ENCODE data around the gene NMT1.

Gene NMT1

GRCh38 chr17:45060797-45061605, at the start of gene NMT1:
NMT1 (plus strand) TSS chr17:45061317; CDS start chr17:45061330, 13 bp downstream.
- 0 out of 2 replicates have a peak, but pooled peaks cover 8% of the 10 kb centered on the region for H3K4me1 ChIP-seq (ENCODE audit: control insufficient read depth, insufficient read depth, low read length)

GRCh38 chr17:45011767-45012166, 49.4 kb upstream of the NMT1 start:
- H3K9ac ChIP-seq (ENCODE audit: low read depth, low read length) = no peak overlapping the region

More at GRCh38 chr17:45060797-45061605, at the start of gene NMT1:
- peak within 1 kb of the TSS; percentile 96 for H3K27ac ChIP-seq (ENCODE audit: low read depth, low read length)
- peaks cover 11% of the 10 kb centered on the region for H3K36me3 ChIP-seq (ENCODE audit: control insufficient read depth, insufficient read depth, low read length)
- H3K9ac ChIP-seq (ENCODE audit: low read depth, low read length) = peak within 1 kb of the TSS; percentile 97
- no peaks in the 10 kb centered on the region for H3K27me3 ChIP-seq (ENCODE audit: control insufficient read depth, insufficient read depth, low read length)
- H3K4me3 ChIP-seq (ENCODE audit: low read depth, low read length) = peak within 1 kb of the TSS; percentile 89
- H3K9me3 ChIP-seq (ENCODE audit: control insufficient read depth, insufficient read depth, low read length) = no peaks in the 10 kb centered on the region

GRCh38 chr17:45013021-45013997, 47.8 kb upstream of the NMT1 start:
- Histone ChIP-seq H3K27ac (ENCODE audit: low read depth, low read length) (no peak overlapping the region), H3K27me3 (ENCODE audit: control insufficient read depth, insufficient read depth, low read length) (peaks cover 7% of the 10 kb centered on the region), H3K4me3 (ENCODE audit: low read depth, low read length) (no peak overlapping the region), H3K9ac (ENCODE audit: low read depth, low read length) (no peak overlapping the region), H3K9me3 (ENCODE audit: control insufficient read depth, insufficient read depth, low read length) (no peaks in the 10 kb centered on the region), H3K36me3 (ENCODE audit: control insufficient read depth, insufficient read depth, low read length) (no peaks in the 10 kb centered on the region), H3K4me1 (ENCODE audit: control insufficient read depth, insufficient read depth, low read length) (peaks cover 12% of the 10 kb centered on the region; the same call in 1 of the 2 replicates)

More at GRCh38 chr17:45011767-45012166, 49.4 kb upstream of the NMT1 start:
- no peaks in the 10 kb centered on the region for H3K36me3 ChIP-seq (ENCODE audit: control insufficient read depth, insufficient read depth, low read length)
- H3K27ac ChIP-seq (ENCODE audit: low read depth, low read length) = no peak overlapping the region
- H3K4me1 ChIP-seq (ENCODE audit: control insufficient read depth, insufficient read depth, low read length) = peaks cover 13% of the 10 kb centered on the region
- no peak overlapping the region for H3K4me3 ChIP-seq (ENCODE audit: low read depth, low read length)
- H3K9me3 ChIP-seq (ENCODE audit: control insufficient read depth, insufficient read depth, low read length) = no peaks in the 10 kb centered on the region
- no peaks in the 10 kb centered on the region for H3K27me3 ChIP-seq (ENCODE audit: control insufficient read depth, insufficient read depth, low read length)

- Histone ChIP-seq H3K9ac (ENCODE audit: low read depth, low read length) (no peak overlapping the region), H3K36me3 (ENCODE audit: control insufficient read depth, insufficient read depth, low read length) (no peaks in the 10 kb centered on the region), H3K27ac (ENCODE audit: low read depth, low read length) (no peak overlapping the region), H3K4me3 (ENCODE audit: low read depth, low read length) (no peak overlapping the region), H3K27me3 (ENCODE audit: control insufficient read depth, insufficient read depth, low read length) (peaks cover 37% of the 10 kb centered on the region), H3K4me1 (ENCODE audit: control insufficient read depth, insufficient read depth, low read length) (peaks cover 26% of the 10 kb centered on the region), H3K9me3 (ENCODE audit: control insufficient read depth, insufficient read depth, low read length) (no peaks in the 10 kb centered on the region)
Observed at GRCh38 chr17:45016237-45016636, 44.9 kb upstream of the NMT1 start.

GRCh38 chr17:45016823-45017222, 44.3 kb upstream of the NMT1 start:
- H3K27me3 ChIP-seq (ENCODE audit: control insufficient read depth, insufficient read depth, low read length) = peaks cover 42% of the 10 kb centered on the region
- no peak overlapping the region for H3K27ac ChIP-seq (ENCODE audit: low read depth, low read length)
- H3K9ac ChIP-seq (ENCODE audit: low read depth, low read length) = no peak overlapping the region
- H3K9me3 ChIP-seq (ENCODE audit: control insufficient read depth, insufficient read depth, low read length) = no peaks in the 10 kb centered on the region
- no peak overlapping the region for H3K4me3 ChIP-seq (ENCODE audit: low read depth, low read length)
- peaks cover 29% of the 10 kb centered on the region for H3K4me1 ChIP-seq (ENCODE audit: control insufficient read depth, insufficient read depth, low read length)
- H3K36me3 ChIP-seq (ENCODE audit: control insufficient read depth, insufficient read depth, low read length) = no peaks in the 10 kb centered on the region

GRCh38 chr17:45018514-45018847, 42.6 kb upstream of the NMT1 start:
- Histone ChIP-seq H3K4me1 (ENCODE audit: control insufficient read depth, insufficient read depth, low read length) (peaks cover 22% of the 10 kb centered on the region), H3K27me3 (ENCODE audit: control insufficient read depth, insufficient read depth, low read length) (peaks cover 43% of the 10 kb centered on the region), H3K9me3 (ENCODE audit: control insufficient read depth, insufficient read depth, low read length) (no peaks in the 10 kb centered on the region), H3K27ac (ENCODE audit: low read depth, low read length) (no peak overlapping the region), H3K4me3 (ENCODE audit: low read depth, low read length) (peak overlapping the region; percentile 55), H3K9ac (ENCODE audit: low read depth, low read length) (no peak overlapping the region), H3K36me3 (ENCODE audit: control insufficient read depth, insufficient read depth, low read length) (peaks cover under 1% of the 10 kb centered on the region; the same call in 1 of the 2 replicates)

GRCh38 chr17:45018848-45019711, 42.0 kb upstream of the NMT1 start:
- Histone ChIP-seq H3K4me1 (ENCODE audit: control insufficient read depth, insufficient read depth, low read length) (peaks cover 20% of the 10 kb centered on the region), H3K9ac (ENCODE audit: low read depth, low read length) (no peak overlapping the region), H3K27ac (ENCODE audit: low read depth, low read length) (no peak overlapping the region), H3K27me3 (ENCODE audit: control insufficient read depth, insufficient read depth, low read length) (peaks cover 43% of the 10 kb centered on the region), H3K9me3 (ENCODE audit: control insufficient read depth, insufficient read depth, low read length) (no peaks in the 10 kb centered on the region), H3K36me3 (ENCODE audit: control insufficient read depth, insufficient read depth, low read length) (peaks cover 6% of the 10 kb centered on the region), H3K4me3 (ENCODE audit: low read depth, low read length) (peak overlapping the region; percentile 55)

- no peak overlapping the region for H3K9ac ChIP-seq (ENCODE audit: low read depth, low read length)
- H3K4me1 ChIP-seq (ENCODE audit: control insufficient read depth, insufficient read depth, low read length) = peaks cover 20% of the 10 kb centered on the region
- peaks cover 43% of the 10 kb centered on the region for H3K27me3 ChIP-seq (ENCODE audit: control insufficient read depth, insufficient read depth, low read length)
- H3K36me3 ChIP-seq (ENCODE audit: control insufficient read depth, insufficient read depth, low read length) = peaks cover 14% of the 10 kb centered on the region
- H3K27ac ChIP-seq (ENCODE audit: low read depth, low read length) = no peak overlapping the region
- H3K4me3 ChIP-seq (ENCODE audit: low read depth, low read length) = peak overlapping the region; percentile 36
- H3K9me3 ChIP-seq (ENCODE audit: control insufficient read depth, insufficient read depth, low read length) = no peaks in the 10 kb centered on the region
Observed at GRCh38 chr17:45020354-45021138, 40.6 kb upstream of the NMT1 start.

- Histone ChIP-seq H3K9ac (ENCODE audit: low read depth, low read length) (no peak overlapping the region), H3K4me1 (ENCODE audit: control insufficient read depth, insufficient read depth, low read length) (peaks cover 20% of the 10 kb centered on the region), H3K36me3 (ENCODE audit: control insufficient read depth, insufficient read depth, low read length) (peaks cover 18% of the 10 kb centered on the region), H3K9me3 (ENCODE audit: control insufficient read depth, insufficient read depth, low read length) (no peaks in the 10 kb centered on the region), H3K27me3 (ENCODE audit: control insufficient read depth, insufficient read depth, low read length) (peaks cover 43% of the 10 kb centered on the region), H3K27ac (ENCODE audit: low read depth, low read length) (no peak overlapping the region), H3K4me3 (ENCODE audit: low read depth, low read length) (peak overlapping the region; percentile 58)
Observed at GRCh38 chr17:45021607-45022287, 39.4 kb upstream of the NMT1 start.
